ENCODE data around the gene SH2D7. TPM values are rescaled to one million over a fixed set of nuclear protein-coding genes. Genes with fewer than 3 reads are reported as not detected.
A peak's percentile ranks its signal among the peaks of the same experiment; 100 is the strongest.

Gene SH2D7
- total RNA-seq, 2 donors from 2014 or later: not detected

GRCh38 chr15:78069462-78070029 is 22.8 kb upstream of the SH2D7 start:
- Histone ChIP-seq H3K36me3 (no peaks in the 10 kb centered on the region), H3K9me3 (no peaks in the 10 kb centered on the region), H3K4me3 (no peak overlapping the region), H3K27ac (peak overlapping the region; percentile 26 to 81), H3K4me1 (ENCODE audit: control insufficient read depth in 1 of 2, low read depth in 2 of 2) (peaks cover 72 to 98% of the 10 kb centered on the region in 2 donors), H3K27me3 (replicated peaks; ENCODE audit: insufficient read depth) (no peaks in the 10 kb centered on the region)
- ATAC-seq (ENCODE audit: insufficient number of reproducible peaks, low FRiP score, low read depth): no peak
- no peak for TF ChIP-seq CTCF (IDR thresholded peaks at IDR 0.05)
- no peak for DNase-seq (ENCODE audit: low spot score)

GRCh38 chr15:78070049-78070700 is 22.2 kb upstream of the SH2D7 start:
- H3K4me3 ChIP-seq: no peak overlapping the region
- ATAC-seq (ENCODE audit: insufficient number of reproducible peaks, low FRiP score, low read depth) (no peak), DNase-seq (ENCODE audit: low spot score) (no peak)
- no peak for TF ChIP-seq CTCF (IDR thresholded peaks at IDR 0.05)
- H3K9me3 ChIP-seq: no peaks in the 10 kb centered on the region
- no peaks in the 10 kb centered on the region for H3K36me3 ChIP-seq
- H3K4me1 ChIP-seq (ENCODE audit: control insufficient read depth in 1 of 2, low read depth in 2 of 2): peaks cover 68 to 97% of the 10 kb centered on the region in 2 donors
- H3K27ac ChIP-seq: peak overlapping the region; percentile 26 to 81
- no peaks in the 10 kb centered on the region for H3K27me3 ChIP-seq (replicated peaks; ENCODE audit: insufficient read depth)

- no peaks in the 10 kb centered on the region for H3K27me3 ChIP-seq (replicated peaks; ENCODE audit: insufficient read depth)
- ATAC-seq (ENCODE audit: insufficient number of reproducible peaks, low FRiP score, low read depth): no peak
- TF ChIP-seq CTCF (IDR thresholded peaks at IDR 0.05): no peak
- DNase-seq (ENCODE audit: low spot score): no peak
- no peaks in the 10 kb centered on the region for H3K9me3 ChIP-seq
- H3K36me3 ChIP-seq: no peaks in the 10 kb centered on the region
- H3K4me1 ChIP-seq (ENCODE audit: control insufficient read depth in 1 of 2, low read depth in 2 of 2): peaks cover 64 to 96% of the 10 kb centered on the region in 2 donors
- peak overlapping the region in 1 of 2 donors; percentile 54 for H3K27ac ChIP-seq
- H3K4me3 ChIP-seq: no peak overlapping the region
Measured at GRCh38 chr15:78071383-78071782, 21.0 kb upstream of the SH2D7 start.

GRCh38 chr15:78072080-78072892 is 20.1 kb upstream of the SH2D7 start:
- Histone ChIP-seq H3K4me1 (ENCODE audit: control insufficient read depth in 1 of 2, low read depth in 2 of 2) (peaks cover 57 to 92% of the 10 kb centered on the region in 2 donors), H3K27me3 (replicated peaks; ENCODE audit: insufficient read depth) (no peaks in the 10 kb centered on the region), H3K4me3 (no peak overlapping the region), H3K9me3 (no peaks in the 10 kb centered on the region), H3K27ac (peak overlapping the region in 1 of 2 donors; percentile 54), H3K36me3 (no peaks in the 10 kb centered on the region)
- DNase-seq (ENCODE audit: low spot score) (no peak), ATAC-seq (ENCODE audit: insufficient number of reproducible peaks, low FRiP score, low read depth) (no peak)
- no peak for TF ChIP-seq CTCF (IDR thresholded peaks at IDR 0.05)

Measured in thoracic aorta (tissue), 2 donors.